GM04503 (cell line): ENCODE measurements around the gene DTX3L.

Source experiments
- DNase-seq: peaks from one replicate; pipeline ENCODE4 v3.0.0-alpha.2; 2012; ENCODE audit warnings: low read depth

Gene DTX3L

GRCh38 chr3:122564155-122564912 lies at the start of gene DTX3L, which contains the start of gene PARP9:
Gene DTX3L (plus strand): TSS chr3:122564338. CDS start chr3:122564427, 89 bp downstream.
Gene PARP9 (minus strand): TSS chr3:122564300. CDS start chr3:122559620, 4,680 bp downstream.
- DNase-seq, result peak; percentile 22

GRCh38 chr3:122515020-122515468 lies 49.1 kb upstream of the DTX3L start:
- DNase-seq, result no peak

- no peak for DNase-seq
Measured at GRCh38 chr3:122515870-122516269, 48.3 kb upstream of the DTX3L start.

- no peak for DNase-seq
Measured at GRCh38 chr3:122516846-122517360, 47.2 kb upstream of the DTX3L start.

- DNase-seq, result no peak
Measured at GRCh38 chr3:122519693-122520092, 44.4 kb upstream of the DTX3L start.

- no peak for DNase-seq
Measured at GRCh38 chr3:122520861-122521260, 43.3 kb upstream of the DTX3L start.

GRCh38 chr3:122523317-122523716 lies 40.8 kb upstream of the DTX3L start:
- DNase-seq, result no peak

- DNase-seq, result no peak
Measured at GRCh38 chr3:122530164-122530563, 34.0 kb upstream of the DTX3L start.

GRCh38 chr3:122533480-122533879 lies 30.7 kb upstream of the DTX3L start:
- no peak for DNase-seq

- no peak for DNase-seq
Measured at GRCh38 chr3:122533931-122534334, 30.2 kb upstream of the DTX3L start.

- no peak for DNase-seq
Measured at GRCh38 chr3:122535964-122536631, 28.0 kb upstream of the DTX3L start.

GRCh38 chr3:122536632-122537001 lies 27.5 kb upstream of the DTX3L start:
- DNase-seq, result no peak

- no peak for DNase-seq
Measured at GRCh38 chr3:122538956-122539490, 25.1 kb upstream of the DTX3L start.

- no peak for DNase-seq
Measured at GRCh38 chr3:122546151-122546550, 18.0 kb upstream of the DTX3L start.

- DNase-seq, result no peak
Measured at GRCh38 chr3:122548076-122548475, 16.1 kb upstream of the DTX3L start.

- DNase-seq, result no peak
Measured at GRCh38 chr3:122548619-122549018, 15.5 kb upstream of the DTX3L start.

GRCh38 chr3:122553171-122553570 lies 11.0 kb upstream of the DTX3L start:
- DNase-seq, result no peak

- no peak for DNase-seq
Measured at GRCh38 chr3:122555275-122556071, 8.7 kb upstream of the DTX3L start.

GRCh38 chr3:122557356-122557755 lies 6.8 kb upstream of the DTX3L start:
- no peak for DNase-seq

- no peak for DNase-seq
Measured at GRCh38 chr3:122558605-122559004, 5.5 kb upstream of the DTX3L start.

GRCh38 chr3:122559906-122560305 lies 4.2 kb upstream of the DTX3L start:
- no peak for DNase-seq

GRCh38 chr3:122560680-122561079 lies 3.5 kb upstream of the DTX3L start:
- no peak for DNase-seq
